22Rv1 (cell line): ENCODE results near the gene LIMK2.

ENCODE experiments used
- ZFX ChIP-seq: fragments of 450-650 bp; IDR thresholded peaks from 2 replicates; pipeline ENCODE4 v1.6.1; 2017; ENCODE audit warnings: antibody characterized with exemption, borderline replicate concordance
- TF ChIP-seq, protein P1 (sequence below): fragments of 450-650 bp; IDR thresholded peaks from 2 replicates; pipeline ENCODE4 v1.5.1; 2017; ENCODE audit warnings: mild to moderate bottlenecking

DNA sequence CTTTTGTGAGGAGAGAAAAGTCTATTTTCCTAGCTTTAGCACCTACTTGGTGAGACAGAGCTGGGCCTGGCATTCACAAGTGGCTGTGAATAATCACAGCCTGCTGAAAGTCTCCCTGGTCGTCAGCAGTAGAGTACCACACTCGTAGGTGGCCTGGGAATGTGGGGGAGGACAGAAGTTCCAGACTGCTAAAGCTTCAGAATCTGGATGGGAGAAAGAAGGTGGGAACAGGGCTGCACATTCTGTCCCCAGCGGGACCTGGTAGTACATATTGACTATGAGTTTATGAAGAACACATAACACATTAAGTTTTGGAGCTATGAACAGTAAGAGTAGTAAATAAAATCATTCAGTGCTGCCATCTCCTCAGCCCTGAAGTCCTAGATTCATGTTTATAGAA, 19.0 kb upstream of the LIMK2 start:
- TF ChIP-seq, protein P1, sequence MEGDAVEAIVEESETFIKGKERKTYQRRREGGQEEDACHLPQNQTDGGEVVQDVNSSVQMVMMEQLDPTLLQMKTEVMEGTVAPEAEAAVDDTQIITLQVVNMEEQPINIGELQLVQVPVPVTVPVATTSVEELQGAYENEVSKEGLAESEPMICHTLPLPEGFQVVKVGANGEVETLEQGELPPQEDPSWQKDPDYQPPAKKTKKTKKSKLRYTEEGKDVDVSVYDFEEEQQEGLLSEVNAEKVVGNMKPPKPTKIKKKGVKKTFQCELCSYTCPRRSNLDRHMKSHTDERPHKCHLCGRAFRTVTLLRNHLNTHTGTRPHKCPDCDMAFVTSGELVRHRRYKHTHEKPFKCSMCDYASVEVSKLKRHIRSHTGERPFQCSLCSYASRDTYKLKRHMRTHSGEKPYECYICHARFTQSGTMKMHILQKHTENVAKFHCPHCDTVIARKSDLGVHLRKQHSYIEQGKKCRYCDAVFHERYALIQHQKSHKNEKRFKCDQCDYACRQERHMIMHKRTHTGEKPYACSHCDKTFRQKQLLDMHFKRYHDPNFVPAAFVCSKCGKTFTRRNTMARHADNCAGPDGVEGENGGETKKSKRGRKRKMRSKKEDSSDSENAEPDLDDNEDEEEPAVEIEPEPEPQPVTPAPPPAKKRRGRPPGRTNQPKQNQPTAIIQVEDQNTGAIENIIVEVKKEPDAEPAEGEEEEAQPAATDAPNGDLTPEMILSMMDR = no peak
- TF ChIP-seq ZFX = no peak
